NCI-H1694 treated with DMSO at 0.1 percent for 48 hours (cell line): ENCODE measurements around the gene PLPP6.

Experiments
- DNase-seq: peaks from one replicate; lab custom pipeline; 2025; lab: John Stamatoyannopoulos, UW

PLPP6 gene

GRCh38 chr9:4700091-4700490 is 38.0 kb downstream of the PLPP6 start:
- DNase-seq: no peak

DNA sequence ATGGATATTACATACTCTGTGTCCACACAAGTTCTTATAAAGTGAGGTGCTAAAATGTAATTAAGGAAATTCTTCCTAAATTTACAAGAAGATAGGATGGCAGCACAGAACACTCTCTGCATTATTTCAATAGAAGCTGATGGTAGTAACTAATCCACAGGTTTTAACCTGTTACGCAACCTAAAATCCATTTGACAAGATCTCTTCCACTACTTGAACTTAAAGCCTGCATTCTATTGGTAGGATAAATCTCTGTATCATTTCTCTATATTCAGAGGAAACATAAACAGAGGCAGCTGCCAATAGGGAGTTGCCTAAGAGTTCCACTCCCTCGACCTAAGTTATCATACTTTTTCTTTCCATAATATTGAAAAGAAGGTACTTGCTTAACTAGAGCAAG is 38.8 kb downstream of the PLPP6 start:
- DNase-seq: no peak

DNA sequence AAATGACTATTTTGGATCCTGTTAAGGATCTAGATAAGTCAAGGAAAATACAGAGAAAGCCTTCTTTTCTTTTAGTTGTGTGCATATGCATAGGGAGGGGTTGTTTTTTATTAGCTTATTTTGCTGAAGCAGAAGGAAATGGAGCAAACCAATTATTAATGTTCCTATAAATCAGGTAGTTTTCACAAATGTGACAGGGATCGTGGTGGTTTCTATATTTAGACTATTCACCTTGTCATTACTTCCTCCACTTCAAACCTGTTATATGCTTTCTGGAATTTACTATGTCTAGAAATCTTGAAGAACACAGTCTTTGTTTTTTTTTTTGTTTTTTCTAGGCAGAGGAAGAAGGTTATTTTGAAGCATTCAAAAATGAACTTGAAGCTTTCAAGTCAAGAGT is 39.4 kb downstream of the PLPP6 start:
- DNase-seq: no peak

GRCh38 chr9:4704129-4704528 is 42.0 kb downstream of the PLPP6 start:
- no peak for DNase-seq

GRCh38 chr9:4706021-4706420 is 43.9 kb downstream of the PLPP6 start:
- no peak for DNase-seq

DNA sequence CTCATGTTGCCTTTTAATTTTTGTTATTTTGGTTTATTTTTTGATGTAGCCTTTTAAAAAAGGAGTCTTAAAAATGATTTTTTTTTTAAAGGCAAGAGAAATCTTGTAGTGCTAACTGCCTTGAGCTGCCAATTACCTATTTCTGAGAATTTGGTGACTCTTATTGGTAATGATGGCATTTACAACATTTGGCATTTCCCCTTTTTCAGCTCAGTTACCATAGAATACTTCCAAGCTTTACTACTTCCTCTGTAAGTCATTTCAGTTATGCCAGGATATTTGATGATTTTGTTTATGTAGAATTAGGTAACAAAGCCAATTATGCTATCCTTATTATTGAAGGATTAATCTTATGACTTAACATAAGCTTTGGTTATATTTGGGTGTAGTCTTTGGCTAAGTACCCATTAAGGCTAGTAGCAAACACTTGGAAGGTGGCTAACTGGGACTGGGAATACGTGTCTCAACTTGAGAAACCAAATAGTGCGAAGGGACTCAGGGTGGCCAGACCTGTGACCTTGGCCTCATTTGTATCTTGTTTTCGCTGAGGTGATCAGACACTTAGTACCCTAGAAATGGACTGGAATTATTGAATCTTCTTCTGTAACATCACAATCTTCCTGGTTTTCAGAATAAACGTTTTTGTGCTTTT is 45.0 kb downstream of the PLPP6 start:
- DNase-seq: no peak

DNA sequence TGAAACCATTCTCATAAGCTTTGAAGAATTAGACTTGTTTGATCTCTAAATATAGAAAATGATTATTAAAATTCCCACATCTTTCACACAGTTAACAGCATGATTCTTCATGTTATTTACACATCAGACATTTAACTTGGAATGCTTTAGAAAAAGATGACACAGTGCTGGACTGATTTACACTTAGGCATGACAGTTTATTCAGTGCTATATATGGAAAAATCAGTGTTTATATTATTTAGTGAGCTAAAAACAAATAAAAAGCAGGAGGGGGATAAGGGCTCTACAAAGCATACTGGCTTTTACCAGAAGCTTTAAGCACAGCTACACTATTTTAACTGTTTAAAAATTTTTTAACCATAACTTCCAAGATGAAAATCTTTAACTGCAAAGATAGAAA is 47.3 kb downstream of the PLPP6 start:
- DNase-seq: no peak

GRCh38 chr9:4713849-4714248 is 51.8 kb downstream of the PLPP6 start:
- no peak for DNase-seq

DNA sequence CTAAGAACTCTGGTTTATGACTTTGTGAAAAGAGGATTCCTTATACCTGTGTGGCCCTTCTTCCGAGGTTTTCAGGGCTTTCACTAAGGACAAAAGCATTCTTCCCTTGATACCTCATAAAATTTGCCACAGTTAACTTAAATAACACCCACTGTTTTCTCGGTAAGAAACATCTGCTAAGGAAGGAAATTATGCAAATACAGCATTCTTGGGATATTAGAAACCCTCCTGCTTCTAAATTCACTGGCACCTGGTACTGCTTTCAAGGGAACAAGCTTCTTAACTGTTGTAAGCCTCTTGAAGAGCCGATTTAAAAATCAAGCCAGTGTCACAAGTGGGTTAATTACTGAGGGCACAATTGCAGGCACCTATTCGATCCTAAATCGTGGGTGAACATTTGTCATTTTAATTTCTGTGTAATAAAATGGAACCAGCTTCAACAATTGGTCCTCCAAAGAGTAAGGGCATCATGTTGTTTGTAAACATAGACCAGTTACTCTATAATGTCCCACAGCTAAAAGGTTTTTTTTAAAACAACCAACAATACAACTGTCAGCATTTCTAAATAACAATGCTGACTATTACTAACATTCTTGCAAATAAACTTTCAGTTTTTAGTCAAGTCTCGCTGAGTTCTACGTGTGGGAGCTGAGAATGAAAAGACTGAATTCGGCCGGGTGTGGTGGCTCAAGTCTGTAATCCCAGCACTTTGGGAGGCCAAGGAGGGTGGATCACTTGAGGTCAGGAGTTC is 52.3 kb downstream of the PLPP6 start:
- no peak for DNase-seq
